ENCODE results near the gene HMCN1. TPM values are rescaled to one million over a fixed set of nuclear protein-coding genes. Genes with fewer than 3 reads are reported as not detected.

Gene HMCN1
- total and polyA plus RNA-seq, 4 donors = 1.5 to 6.8 (median 3.5) TPM

DNA sequence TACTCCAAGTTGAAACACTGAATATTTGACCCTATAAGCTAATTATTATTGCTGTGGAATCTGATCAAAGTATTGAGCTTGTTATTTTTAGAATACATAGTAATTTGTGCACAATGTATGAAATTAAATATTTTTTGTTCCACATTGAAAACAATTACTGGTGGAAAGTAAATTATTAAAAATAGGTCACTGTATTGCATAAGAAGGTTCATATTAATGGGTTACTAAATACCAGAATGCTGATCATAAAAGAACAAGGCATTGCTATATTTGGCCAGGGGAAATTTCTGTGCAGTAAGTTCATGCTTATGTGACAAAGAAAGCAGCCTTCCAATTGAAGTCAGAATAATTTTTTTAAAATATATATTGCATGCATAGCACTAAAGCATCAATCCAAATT lies 481.4 kb downstream of the HMCN1 start:
- Histone ChIP-seq H3K4me3 (ENCODE audit: low read depth in 1 of 3, low read length in 3 of 3) (no peak overlapping the region), H3K36me3 (ENCODE audit: control insufficient read depth in 4 of 4, insufficient read depth in 3 of 4, low read depth in 1 of 4, low read length in 3 of 4) (no peaks in the 10 kb centered on the region), H3K27ac (ENCODE audit: low read depth in 1 of 2, low read length in 2 of 2) (no peak overlapping the region), H3K27me3 (ENCODE audit: control insufficient read depth in 4 of 4, insufficient read depth in 4 of 4, low read length in 3 of 4) (no peaks in the 10 kb centered on the region), H3K4me1 (ENCODE audit: control insufficient read depth in 4 of 4, insufficient read depth in 4 of 4, low read length in 3 of 4) (no peaks in the 10 kb centered on the region), H3K9me3 (ENCODE audit: control insufficient read depth in 4 of 4, low read length in 3 of 4) (no peaks in the 10 kb centered on the region), H3K9ac (ENCODE audit: low read depth in 1 of 2, low read length in 2 of 2) (no peak overlapping the region)
- TF ChIP-seq SP1 (IDR thresholded peaks at IDR 0.05) = no peak
- TF ChIP-seq RAD21 (IDR thresholded peaks at IDR 0.05) = no peak
- no peak for TF ChIP-seq RXRA (IDR thresholded peaks at IDR 0.05)
- TF ChIP-seq GABPA (IDR thresholded peaks at IDR 0.05 in 1 of 2, conservative IDR thresholded peaks at IDR 0.05 in 1 of 2) = no peak
- no peak for TF ChIP-seq YY1 (IDR thresholded peaks at IDR 0.05)
- TF ChIP-seq, protein P1, sequence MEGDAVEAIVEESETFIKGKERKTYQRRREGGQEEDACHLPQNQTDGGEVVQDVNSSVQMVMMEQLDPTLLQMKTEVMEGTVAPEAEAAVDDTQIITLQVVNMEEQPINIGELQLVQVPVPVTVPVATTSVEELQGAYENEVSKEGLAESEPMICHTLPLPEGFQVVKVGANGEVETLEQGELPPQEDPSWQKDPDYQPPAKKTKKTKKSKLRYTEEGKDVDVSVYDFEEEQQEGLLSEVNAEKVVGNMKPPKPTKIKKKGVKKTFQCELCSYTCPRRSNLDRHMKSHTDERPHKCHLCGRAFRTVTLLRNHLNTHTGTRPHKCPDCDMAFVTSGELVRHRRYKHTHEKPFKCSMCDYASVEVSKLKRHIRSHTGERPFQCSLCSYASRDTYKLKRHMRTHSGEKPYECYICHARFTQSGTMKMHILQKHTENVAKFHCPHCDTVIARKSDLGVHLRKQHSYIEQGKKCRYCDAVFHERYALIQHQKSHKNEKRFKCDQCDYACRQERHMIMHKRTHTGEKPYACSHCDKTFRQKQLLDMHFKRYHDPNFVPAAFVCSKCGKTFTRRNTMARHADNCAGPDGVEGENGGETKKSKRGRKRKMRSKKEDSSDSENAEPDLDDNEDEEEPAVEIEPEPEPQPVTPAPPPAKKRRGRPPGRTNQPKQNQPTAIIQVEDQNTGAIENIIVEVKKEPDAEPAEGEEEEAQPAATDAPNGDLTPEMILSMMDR (IDR thresholded peaks at IDR 0.05; ENCODE audit: low read depth, low read length, missing input control) = no peak
- no peak for TF ChIP-seq TAF1 (conservative IDR thresholded peaks at IDR 0.05)
- TF ChIP-seq HNF4G (IDR thresholded peaks at IDR 0.05) = no peak
- TF ChIP-seq, protein P2, sequence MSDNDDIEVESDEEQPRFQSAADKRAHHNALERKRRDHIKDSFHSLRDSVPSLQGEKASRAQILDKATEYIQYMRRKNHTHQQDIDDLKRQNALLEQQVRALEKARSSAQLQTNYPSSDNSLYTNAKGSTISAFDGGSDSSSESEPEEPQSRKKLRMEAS (IDR thresholded peaks at IDR 0.05) = no peak
- TF ChIP-seq JUND (IDR thresholded peaks at IDR 0.05) = no peak
- no peak for TF ChIP-seq HNF4A (conservative IDR thresholded peaks at IDR 0.05)
- no peak for TF ChIP-seq NR2F2 (IDR thresholded peaks at IDR 0.05)
- TF ChIP-seq, protein P3, sequence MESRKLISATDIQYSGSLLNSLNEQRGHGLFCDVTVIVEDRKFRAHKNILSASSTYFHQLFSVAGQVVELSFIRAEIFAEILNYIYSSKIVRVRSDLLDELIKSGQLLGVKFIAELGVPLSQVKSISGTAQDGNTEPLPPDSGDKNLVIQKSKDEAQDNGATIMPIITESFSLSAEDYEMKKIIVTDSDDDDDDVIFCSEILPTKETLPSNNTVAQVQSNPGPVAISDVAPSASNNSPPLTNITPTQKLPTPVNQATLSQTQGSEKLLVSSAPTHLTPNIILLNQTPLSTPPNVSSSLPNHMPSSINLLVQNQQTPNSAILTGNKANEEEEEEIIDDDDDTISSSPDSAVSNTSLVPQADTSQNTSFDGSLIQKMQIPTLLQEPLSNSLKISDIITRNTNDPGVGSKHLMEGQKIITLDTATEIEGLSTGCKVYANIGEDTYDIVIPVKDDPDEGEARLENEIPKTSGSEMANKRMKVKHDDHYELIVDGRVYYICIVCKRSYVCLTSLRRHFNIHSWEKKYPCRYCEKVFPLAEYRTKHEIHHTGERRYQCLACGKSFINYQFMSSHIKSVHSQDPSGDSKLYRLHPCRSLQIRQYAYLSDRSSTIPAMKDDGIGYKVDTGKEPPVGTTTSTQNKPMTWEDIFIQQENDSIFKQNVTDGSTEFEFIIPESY (IDR thresholded peaks at IDR 0.05) = no peak
- TF ChIP-seq, protein P4, sequence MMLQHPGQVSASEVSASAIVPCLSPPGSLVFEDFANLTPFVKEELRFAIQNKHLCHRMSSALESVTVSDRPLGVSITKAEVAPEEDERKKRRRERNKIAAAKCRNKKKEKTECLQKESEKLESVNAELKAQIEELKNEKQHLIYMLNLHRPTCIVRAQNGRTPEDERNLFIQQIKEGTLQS (IDR thresholded peaks at IDR 0.05) = no peak
- no peak for TF ChIP-seq FOXA2 (IDR thresholded peaks at IDR 0.05)
- TF ChIP-seq EGR1 (IDR thresholded peaks at IDR 0.05; ENCODE audit: low read depth in 2 of 2) = no peak
- TF ChIP-seq, protein P5, sequence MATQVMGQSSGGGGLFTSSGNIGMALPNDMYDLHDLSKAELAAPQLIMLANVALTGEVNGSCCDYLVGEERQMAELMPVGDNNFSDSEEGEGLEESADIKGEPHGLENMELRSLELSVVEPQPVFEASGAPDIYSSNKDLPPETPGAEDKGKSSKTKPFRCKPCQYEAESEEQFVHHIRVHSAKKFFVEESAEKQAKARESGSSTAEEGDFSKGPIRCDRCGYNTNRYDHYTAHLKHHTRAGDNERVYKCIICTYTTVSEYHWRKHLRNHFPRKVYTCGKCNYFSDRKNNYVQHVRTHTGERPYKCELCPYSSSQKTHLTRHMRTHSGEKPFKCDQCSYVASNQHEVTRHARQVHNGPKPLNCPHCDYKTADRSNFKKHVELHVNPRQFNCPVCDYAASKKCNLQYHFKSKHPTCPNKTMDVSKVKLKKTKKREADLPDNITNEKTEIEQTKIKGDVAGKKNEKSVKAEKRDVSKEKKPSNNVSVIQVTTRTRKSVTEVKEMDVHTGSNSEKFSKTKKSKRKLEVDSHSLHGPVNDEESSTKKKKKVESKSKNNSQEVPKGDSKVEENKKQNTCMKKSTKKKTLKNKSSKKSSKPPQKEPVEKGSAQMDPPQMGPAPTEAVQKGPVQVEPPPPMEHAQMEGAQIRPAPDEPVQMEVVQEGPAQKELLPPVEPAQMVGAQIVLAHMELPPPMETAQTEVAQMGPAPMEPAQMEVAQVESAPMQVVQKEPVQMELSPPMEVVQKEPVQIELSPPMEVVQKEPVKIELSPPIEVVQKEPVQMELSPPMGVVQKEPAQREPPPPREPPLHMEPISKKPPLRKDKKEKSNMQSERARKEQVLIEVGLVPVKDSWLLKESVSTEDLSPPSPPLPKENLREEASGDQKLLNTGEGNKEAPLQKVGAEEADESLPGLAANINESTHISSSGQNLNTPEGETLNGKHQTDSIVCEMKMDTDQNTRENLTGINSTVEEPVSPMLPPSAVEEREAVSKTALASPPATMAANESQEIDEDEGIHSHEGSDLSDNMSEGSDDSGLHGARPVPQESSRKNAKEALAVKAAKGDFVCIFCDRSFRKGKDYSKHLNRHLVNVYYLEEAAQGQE (IDR thresholded peaks at IDR 0.05) = no peak
- DNase-seq (ENCODE audit: low spot score) = no peak

Measured in liver (tissue), 9 donors.